Epithelial cell of proximal tubule (primary cell): ENCODE measurements around the gene LAPTM5. TPM values are rescaled to one million over a fixed set of nuclear protein-coding genes. Genes with fewer than 3 reads are reported as not detected.

ENCODE experiments used
- DNase-seq: peaks from one replicate; pipeline ENCODE4 v3.0.0-alpha.2; 2011; ENCODE audit warnings: low read depth
- H3K4me3 ChIP-seq: 2 replicates; pipeline ENCODE4 v1.5.1; 2011; ENCODE audit warnings: low read depth, mild to moderate bottlenecking, low read length
- total RNA-seq: library from RNA; depleted of rRNA; stranded (reverse); fragments of >200 nt; gene quantifications from 2 replicates; pipeline ENCODE4 v1.2.3, GENCODE V29; 2015
- TF ChIP-seq, protein P1 (sequence below): conservative IDR thresholded peaks from 2 replicates; pipeline ENCODE4 v1.5.1; 2012; ENCODE audit warnings: low read depth, mild to moderate bottlenecking, low read length

LAPTM5 gene
- total RNA-seq, 1 donor from 2014 or later: 2.4 TPM

DNA sequence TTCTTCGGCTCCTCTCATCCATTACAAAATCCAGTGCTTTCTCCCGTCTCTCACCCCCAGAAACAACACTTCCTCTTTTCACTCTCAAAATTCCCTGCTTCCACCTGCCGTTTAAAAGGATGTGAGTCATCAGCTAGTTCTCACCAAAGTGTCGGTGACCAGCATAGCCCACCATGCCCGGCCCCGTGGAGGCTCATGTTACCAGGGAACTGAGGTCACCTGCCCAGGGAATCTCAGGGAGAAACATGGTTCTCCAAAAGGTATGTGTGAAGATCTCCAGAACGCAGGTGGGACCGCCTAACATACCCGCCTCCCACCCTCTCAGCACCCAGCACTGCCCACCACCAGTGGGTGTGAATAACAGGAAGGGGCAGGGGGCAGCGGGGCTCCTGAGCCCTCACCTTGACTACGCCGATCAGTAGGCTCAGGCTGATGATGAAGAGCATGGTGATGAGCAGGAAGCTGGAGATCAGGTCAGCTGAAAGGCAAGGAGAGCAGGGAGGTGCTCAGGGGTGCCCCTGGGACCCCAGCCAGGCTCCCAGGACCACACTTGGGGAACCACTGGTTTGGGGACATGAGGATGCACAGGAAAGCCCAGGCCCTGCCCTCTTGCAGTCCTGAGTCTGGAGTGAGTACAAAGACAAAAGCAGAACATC is 16.2 kb downstream of the LAPTM5 start:
- no peak overlapping the region for H3K4me3 ChIP-seq
- DNase-seq: no peak
- TF ChIP-seq, protein P1, sequence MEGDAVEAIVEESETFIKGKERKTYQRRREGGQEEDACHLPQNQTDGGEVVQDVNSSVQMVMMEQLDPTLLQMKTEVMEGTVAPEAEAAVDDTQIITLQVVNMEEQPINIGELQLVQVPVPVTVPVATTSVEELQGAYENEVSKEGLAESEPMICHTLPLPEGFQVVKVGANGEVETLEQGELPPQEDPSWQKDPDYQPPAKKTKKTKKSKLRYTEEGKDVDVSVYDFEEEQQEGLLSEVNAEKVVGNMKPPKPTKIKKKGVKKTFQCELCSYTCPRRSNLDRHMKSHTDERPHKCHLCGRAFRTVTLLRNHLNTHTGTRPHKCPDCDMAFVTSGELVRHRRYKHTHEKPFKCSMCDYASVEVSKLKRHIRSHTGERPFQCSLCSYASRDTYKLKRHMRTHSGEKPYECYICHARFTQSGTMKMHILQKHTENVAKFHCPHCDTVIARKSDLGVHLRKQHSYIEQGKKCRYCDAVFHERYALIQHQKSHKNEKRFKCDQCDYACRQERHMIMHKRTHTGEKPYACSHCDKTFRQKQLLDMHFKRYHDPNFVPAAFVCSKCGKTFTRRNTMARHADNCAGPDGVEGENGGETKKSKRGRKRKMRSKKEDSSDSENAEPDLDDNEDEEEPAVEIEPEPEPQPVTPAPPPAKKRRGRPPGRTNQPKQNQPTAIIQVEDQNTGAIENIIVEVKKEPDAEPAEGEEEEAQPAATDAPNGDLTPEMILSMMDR: no peak

- no peak for DNase-seq
- TF ChIP-seq, protein P1: no peak
- H3K4me3 ChIP-seq: no peak overlapping the region
Measured at GRCh38 chr1:30740251-30741238, 17.0 kb downstream of the LAPTM5 start.

DNA sequence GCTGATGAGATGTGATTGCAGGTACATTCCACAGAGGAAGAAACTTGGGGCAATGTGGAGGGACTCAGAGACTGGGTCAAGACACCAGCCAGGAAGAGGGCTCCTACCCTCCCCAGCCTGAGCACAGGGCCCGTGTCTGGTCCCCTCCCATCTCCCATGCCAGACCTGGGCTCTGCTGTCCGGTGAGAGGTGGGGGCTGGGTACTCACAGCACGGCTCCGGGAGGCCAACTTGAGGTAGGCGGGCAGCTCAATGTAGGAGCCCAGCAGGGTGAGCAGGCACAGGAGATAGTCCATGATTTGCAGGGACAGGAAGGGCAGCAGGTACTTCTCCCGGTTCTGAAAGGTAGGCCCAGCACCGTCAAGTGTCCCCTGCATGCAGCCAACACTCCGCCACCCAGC is 18.0 kb downstream of the LAPTM5 start:
- no peak for DNase-seq
- no peak overlapping the region for H3K4me3 ChIP-seq
- TF ChIP-seq, protein P1: no peak

GRCh38 chr1:30738715-30739559 is 18.6 kb downstream of the LAPTM5 start:
- H3K4me3 ChIP-seq: no peak overlapping the region
- TF ChIP-seq, protein P1: no peak
- no peak for DNase-seq

GRCh38 chr1:30738040-30738714 is 19.4 kb downstream of the LAPTM5 start:
- no peak for DNase-seq
- TF ChIP-seq, protein P1: no peak
- H3K4me3 ChIP-seq: no peak overlapping the region

DNA sequence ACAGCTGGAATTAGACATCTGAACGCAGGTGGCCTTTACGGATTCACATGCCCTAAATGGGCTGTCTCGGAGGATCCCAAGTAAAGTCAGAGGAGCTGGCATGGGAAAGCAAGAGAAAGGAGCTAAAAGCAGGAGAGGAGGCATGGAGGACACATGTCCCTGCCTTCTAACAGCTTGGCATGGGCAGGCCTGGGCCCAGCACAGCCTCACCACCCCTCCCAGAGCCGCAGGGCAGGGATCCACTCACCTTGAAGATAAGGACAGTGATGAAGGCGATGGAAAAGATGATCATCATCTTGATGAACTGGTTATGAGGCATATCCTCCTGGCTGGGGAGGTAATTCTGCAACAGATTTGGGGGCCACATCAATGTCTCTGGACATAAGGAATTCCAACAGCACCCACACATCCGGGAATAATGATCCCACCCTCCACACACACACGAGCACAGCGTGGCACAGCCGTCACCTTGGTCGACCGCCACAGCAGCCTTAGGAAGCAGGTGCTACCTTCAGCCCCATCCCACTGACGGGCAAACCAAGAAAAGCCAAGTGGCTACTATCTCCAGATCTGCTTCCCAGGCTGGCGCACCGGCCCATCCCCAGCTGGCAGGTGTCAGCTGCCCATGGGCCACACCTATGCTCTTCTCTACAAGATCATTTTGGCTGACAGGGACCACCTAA is 20.1 kb downstream of the LAPTM5 start:
- TF ChIP-seq, protein P1: no peak
- no peak for DNase-seq
- no peak overlapping the region for H3K4me3 ChIP-seq
